LNCAP (cell line): ENCODE results near the gene ACAP1.

ENCODE experiments used
- CTCF ChIP-seq: fragments of 450-650 bp; IDR thresholded peaks from 2 replicates; pipeline ENCODE4 v1.5.1; 2017; ENCODE audit warnings: mild to moderate bottlenecking

Gene ACAP1

DNA sequence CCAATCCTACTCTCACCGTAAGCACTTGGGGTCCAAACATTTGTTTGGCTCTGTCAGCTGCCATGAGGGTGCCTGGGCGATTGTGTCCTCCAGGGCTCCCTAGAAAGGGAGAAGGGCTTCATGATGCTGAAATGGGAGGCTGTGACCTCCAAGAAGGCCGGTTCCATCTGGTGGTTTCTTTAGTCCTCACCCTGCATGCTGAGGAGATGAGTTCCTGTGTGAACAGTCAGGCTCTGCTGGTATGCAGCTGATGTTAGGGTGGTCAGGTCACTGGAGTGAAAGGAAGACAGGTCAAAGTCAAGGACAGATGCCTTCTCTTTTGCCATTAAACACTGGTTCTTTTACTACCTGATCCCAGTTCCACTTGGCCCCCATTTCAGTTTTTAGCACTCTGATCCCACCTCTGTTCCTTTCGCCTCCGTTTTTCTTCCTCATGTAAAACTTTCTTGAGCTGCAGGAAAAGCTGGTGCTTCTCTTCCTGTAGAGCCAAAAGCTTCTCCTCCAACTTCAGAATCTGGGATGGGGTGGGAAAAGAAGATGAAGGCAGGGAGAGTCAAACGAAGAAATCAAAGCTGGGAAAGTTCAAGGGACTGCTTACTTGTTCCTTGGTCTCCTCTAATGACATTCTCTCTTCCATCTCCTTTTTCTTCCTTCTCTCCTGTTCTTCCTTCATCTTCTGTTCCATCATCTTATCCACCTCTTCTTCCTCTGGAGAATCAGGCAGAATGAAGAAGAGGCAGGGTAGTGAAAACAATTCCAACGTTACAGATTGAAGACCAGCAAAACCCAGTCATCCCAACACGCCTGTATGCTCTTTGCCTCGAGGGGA is 22.2 kb upstream of the ACAP1 start:
- TF ChIP-seq CTCF = no peak

- no peak for TF ChIP-seq CTCF
Observed at GRCh38 chr17:7314719-7315569, 21.4 kb upstream of the ACAP1 start, which contains the start of gene GPS2. GPS2 (minus strand) TSS chr17:7315360; CDS start chr17:7315052, 308 bp downstream.

GRCh38 chr17:7315570-7316235 is 20.6 kb upstream of the ACAP1 start:
- no peak for TF ChIP-seq CTCF

DNA sequence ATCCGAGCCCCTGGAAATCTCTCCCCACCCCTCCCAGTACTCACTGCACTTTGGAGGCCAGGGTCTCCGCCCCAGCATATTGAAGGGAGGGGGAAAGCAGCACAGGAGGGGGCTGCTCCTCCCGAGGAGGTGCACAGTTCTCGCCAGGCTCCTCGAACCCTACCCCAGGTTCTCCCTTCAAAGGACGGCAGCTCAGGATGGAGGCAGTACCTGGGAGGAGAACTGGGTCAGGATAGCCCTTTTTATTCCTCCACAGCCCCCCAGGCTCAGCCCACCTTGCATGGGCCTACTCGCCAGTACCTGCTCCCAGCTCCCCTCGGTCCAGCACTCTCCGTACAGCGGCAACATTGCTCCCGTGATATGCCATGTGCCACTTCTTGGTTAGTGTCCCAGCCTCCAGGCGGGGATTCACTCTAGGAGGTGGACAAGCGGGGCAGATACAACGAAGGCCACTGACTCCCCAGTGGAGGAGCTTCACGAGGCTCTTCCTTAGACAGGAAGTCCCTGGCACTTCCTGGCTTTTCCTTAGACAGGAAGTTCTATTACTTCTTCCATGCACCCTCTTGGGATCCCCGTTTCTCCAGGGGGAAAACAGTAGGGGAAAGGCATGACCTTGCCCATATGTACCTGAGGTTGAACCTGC is 19.0 kb upstream of the ACAP1 start:
- no peak for TF ChIP-seq CTCF

GRCh38 chr17:7318121-7318860 is 18.0 kb upstream of the ACAP1 start:
- TF ChIP-seq CTCF = no peak

- no peak for TF ChIP-seq CTCF
Observed at GRCh38 chr17:7321466-7321865, 14.9 kb upstream of the ACAP1 start.
